ENCODE data around the gene PLCB4. TPM values are rescaled to one million over a fixed set of nuclear protein-coding genes. Genes with fewer than 3 reads are reported as not detected.

PLCB4 gene
- total RNA-seq, 2 experiments from 2014 or later: not detected

GRCh38 chr20:9087531-9088217 lies 18.8 kb downstream of the PLCB4 start:
- intact Hi-C loops (cut with micrococcal nuclease; ENCODE audit: unreplicated experiment): no loop called here
- Histone ChIP-seq H3K27ac (ENCODE audit: low read depth, low read length, poor library complexity, severe bottlenecking) (no peak overlapping the region), H4K20me1 (ENCODE audit: insufficient read depth, low read length) (no peaks in the 10 kb centered on the region), H3K9me3 (ENCODE audit: low read length) (no peaks in the 10 kb centered on the region), H3K4me2 (ENCODE audit: low read length) (no peak overlapping the region), H3K36me3 (ENCODE audit: insufficient read depth, low read length) (no peaks in the 10 kb centered on the region), H2AFZ (ENCODE audit: low read length) (no peak overlapping the region), H3K4me1 (ENCODE audit: insufficient read depth, low read length, poor library complexity, severe bottlenecking) (no peaks in the 10 kb centered on the region), H3K4me3 (ENCODE audit: low read depth, low read length, poor library complexity, severe bottlenecking) (no peak overlapping the region), H3K79me2 (ENCODE audit: insufficient read depth, low read depth, low read length) (no peaks in the 10 kb centered on the region), H3K9me2 (ENCODE audit: insufficient read depth, low read length) (no peaks in the 10 kb centered on the region)
- no TSS peak for BruUV-seq (replicated peaks)
- no peak for TF ChIP-seq CTCF (conservative IDR thresholded peaks at IDR 0.05; ENCODE audit: low read length)
- TF ChIP-seq EZH2phosphoT487 (IDR thresholded peaks at IDR 0.05; ENCODE audit: borderline replicate concordance, low read depth, low read length): no peak
- DNase-seq (ENCODE audit: low spot score): no peak
- POLR2A ChIA-PET: interaction anchor here (1.0 kb wide), 1 partner anchor 827 kb away, joined by 3 read pairs; no protein-coding TSS in a partner anchor
- CTCF ChIA-PET (ENCODE audit: unreplicated experiment): no interaction called here

DNA sequence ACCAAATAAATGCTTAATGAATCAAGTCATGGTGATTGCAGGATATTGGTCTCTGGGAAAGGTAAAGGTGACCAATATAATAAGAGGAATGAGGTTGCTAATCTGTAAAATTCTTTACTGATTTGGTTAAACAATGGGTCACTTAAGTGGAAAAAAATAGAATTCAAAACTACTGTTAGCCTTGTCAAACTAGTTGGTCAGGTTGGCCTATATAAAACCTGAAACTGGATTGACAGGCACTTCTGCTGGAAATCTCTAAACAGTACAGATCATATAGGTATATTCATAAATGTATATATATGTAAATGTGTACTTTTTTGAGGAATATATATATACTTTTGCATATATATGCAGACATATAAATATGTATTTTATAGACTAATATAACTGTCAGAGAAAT lies 19.7 kb downstream of the PLCB4 start:
- no peak overlapping the region for H3K4me3 ChIP-seq (ENCODE audit: low read depth, low read length, poor library complexity, severe bottlenecking)
- DNase-seq (ENCODE audit: low spot score): no peak
- no peaks in the 10 kb centered on the region for H4K20me1 ChIP-seq (ENCODE audit: insufficient read depth, low read length)
- H3K4me1 ChIP-seq (ENCODE audit: insufficient read depth, low read length, poor library complexity, severe bottlenecking): no peaks in the 10 kb centered on the region
- no TSS peak for BruUV-seq (replicated peaks)
- H3K27ac ChIP-seq (ENCODE audit: low read depth, low read length, poor library complexity, severe bottlenecking): no peak overlapping the region
- POLR2A ChIA-PET: interaction anchor here (1.0 kb wide), 1 partner anchor 16 kb away, joined by 3 read pairs; no protein-coding TSS in a partner anchor
- TF ChIP-seq EZH2phosphoT487 (IDR thresholded peaks at IDR 0.05; ENCODE audit: borderline replicate concordance, low read depth, low read length): no peak
- TF ChIP-seq CTCF (conservative IDR thresholded peaks at IDR 0.05; ENCODE audit: low read length): no peak
- no peaks in the 10 kb centered on the region for H3K36me3 ChIP-seq (ENCODE audit: insufficient read depth, low read length)
- intact Hi-C loops (cut with micrococcal nuclease; ENCODE audit: unreplicated experiment): no loop called here
- no peak overlapping the region for H3K4me2 ChIP-seq (ENCODE audit: low read length)
- CTCF ChIA-PET (ENCODE audit: unreplicated experiment): no interaction called here
- no peak overlapping the region for H2AFZ ChIP-seq (ENCODE audit: low read length)
- H3K9me3 ChIP-seq (ENCODE audit: low read length): no peaks in the 10 kb centered on the region
- H3K79me2 ChIP-seq (ENCODE audit: insufficient read depth, low read depth, low read length): no peaks in the 10 kb centered on the region
- H3K9me2 ChIP-seq (ENCODE audit: insufficient read depth, low read length): no peaks in the 10 kb centered on the region

DNA sequence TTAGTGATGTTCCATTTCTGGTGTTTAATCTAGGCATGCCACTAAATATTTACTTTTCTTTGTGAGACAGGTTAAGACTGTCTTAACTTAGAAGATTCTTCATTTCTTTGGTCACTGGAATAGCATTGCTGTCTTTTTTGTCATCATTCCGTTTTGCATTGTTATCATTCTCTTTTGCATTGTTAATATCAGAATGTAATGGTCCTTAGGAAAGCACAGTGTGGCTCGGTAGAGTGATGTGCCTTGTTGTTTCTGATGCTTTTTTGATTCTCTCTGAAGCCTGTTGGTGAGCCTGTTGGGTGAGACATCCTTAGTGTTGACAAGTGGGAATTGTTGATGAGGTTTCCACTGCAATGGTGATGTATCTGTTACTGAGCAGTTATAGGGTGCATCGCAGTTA lies 23.2 kb downstream of the PLCB4 start:
- H4K20me1 ChIP-seq (ENCODE audit: insufficient read depth, low read length): no peaks in the 10 kb centered on the region
- POLR2A ChIA-PET: interaction anchor here (0.7 to 0.8 kb wide), 2 partner anchors 8 to 771 kb away, joined by 3 read pairs; no protein-coding TSS in a partner anchor
- no peak overlapping the region for H2AFZ ChIP-seq (ENCODE audit: low read length)
- no peak overlapping the region for H3K4me2 ChIP-seq (ENCODE audit: low read length)
- no peaks in the 10 kb centered on the region for H3K4me1 ChIP-seq (ENCODE audit: insufficient read depth, low read length, poor library complexity, severe bottlenecking)
- CTCF ChIA-PET (ENCODE audit: unreplicated experiment): no interaction called here
- BruUV-seq (replicated peaks): no TSS peak
- no peak for DNase-seq (ENCODE audit: low spot score)
- intact Hi-C loops (cut with micrococcal nuclease; ENCODE audit: unreplicated experiment): no loop called here
- no peaks in the 10 kb centered on the region for H3K79me2 ChIP-seq (ENCODE audit: insufficient read depth, low read depth, low read length)
- TF ChIP-seq EZH2phosphoT487 (IDR thresholded peaks at IDR 0.05; ENCODE audit: borderline replicate concordance, low read depth, low read length) (no peak), CTCF (conservative IDR thresholded peaks at IDR 0.05; ENCODE audit: low read length) (no peak)
- H3K9me3 ChIP-seq (ENCODE audit: low read length): no peaks in the 10 kb centered on the region
- no peaks in the 10 kb centered on the region for H3K36me3 ChIP-seq (ENCODE audit: insufficient read depth, low read length)
- no peak overlapping the region for H3K27ac ChIP-seq (ENCODE audit: low read depth, low read length, poor library complexity, severe bottlenecking)
- H3K4me3 ChIP-seq (ENCODE audit: low read depth, low read length, poor library complexity, severe bottlenecking): no peak overlapping the region
- H3K9me2 ChIP-seq (ENCODE audit: insufficient read depth, low read length): no peaks in the 10 kb centered on the region

Data from OCI-LY7 (cell line).